Activated T-cell treated with anti-CD3 and anti-CD28 coated beads, Interleukin-2, amount 50 U/mL, for 4 hours (primary cell): ENCODE data around the gene ATP8A2. TPM values are rescaled to one million over a fixed set of nuclear protein-coding genes. Genes with fewer than 3 reads are reported as not detected.
A peak's percentile ranks its signal among the peaks of the same experiment; 100 is the strongest.

Experiments
- ATAC-seq, 2 donors: fragments of 200-7000 bp; cut with Tn5 transposase; one replicate each; pipeline ENCODE4 v1.10.0; 2021
- DNase-seq: peaks from one replicate; pipeline ENCODE4 v3.0.0-alpha.2; 2020
- H3K27me3 Mint-ChIP-seq: one replicate; pipeline ENCODE4 v1.8.0; 2021; ENCODE audit warnings: low read depth, mixed read lengths
- H3K36me3 Mint-ChIP-seq: one replicate; pipeline ENCODE4 v1.8.0; 2022; ENCODE audit warnings: mixed read lengths; ENCODE audit not compliant: insufficient read depth
- H3K4me1 Mint-ChIP-seq: one replicate; pipeline ENCODE4 v1.8.0; 2021; ENCODE audit warnings: low read depth, mixed read lengths
- H3K4me3 Mint-ChIP-seq: one replicate; pipeline ENCODE4 v1.8.0; 2021; ENCODE audit warnings: mild to moderate bottlenecking, moderate library complexity, mixed read lengths
- H3K9me3 Mint-ChIP-seq: one replicate; pipeline ENCODE4 v1.8.0; 2021; ENCODE audit warnings: mixed read lengths
- total RNA-seq, 3 donors: library from RNA; stranded (reverse); gene quantifications; one replicate each; pipeline ENCODE4 v1.2.1, GENCODE V29; 2021

ATP8A2 gene
- total RNA-seq, 3 donors from 2014 or later = 0.22 to 0.56 (median 0.50) TPM

DNA sequence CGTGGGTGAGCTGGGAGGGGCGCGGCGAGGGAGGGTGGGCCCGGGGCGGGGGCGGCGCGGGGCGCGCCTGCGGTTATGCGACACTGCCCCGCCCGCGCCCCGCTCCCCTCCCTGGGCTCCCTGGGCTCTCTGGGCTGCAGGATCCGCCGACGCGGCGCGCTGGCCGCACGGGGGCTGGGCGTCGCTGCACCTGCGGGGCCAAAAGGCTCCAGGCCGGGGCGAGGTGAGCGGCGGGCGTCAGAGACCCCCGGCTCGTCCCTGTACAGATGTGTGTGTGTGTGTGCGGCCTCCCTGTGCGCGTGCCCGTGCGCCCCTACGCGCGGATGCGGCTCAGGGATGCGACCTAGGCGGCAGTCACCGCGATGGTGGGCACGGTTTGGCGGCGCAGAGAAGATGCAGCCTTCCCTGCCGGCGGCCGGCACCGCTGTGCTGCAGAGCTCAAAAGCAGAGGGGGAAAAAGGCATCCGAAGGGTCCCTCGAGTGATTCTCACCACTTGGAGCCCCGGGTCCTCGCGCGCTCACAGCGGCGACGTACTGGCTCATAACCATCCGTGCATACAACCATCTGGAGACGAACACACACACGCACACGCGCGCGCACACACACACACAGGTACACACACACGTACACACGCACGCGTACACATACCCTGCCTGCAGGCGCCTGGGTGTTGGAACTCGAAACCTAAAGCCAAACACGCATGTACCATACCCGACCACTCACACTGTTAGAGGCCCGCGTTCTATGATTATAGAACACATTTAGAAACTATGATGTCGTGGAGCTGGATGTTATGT lies 709 bp downstream of the ATP8A2 start:
- Mint-ChIP-seq H3K27me3 (peaks cover 60% of the 10 kb centered on the region), H3K4me1 (peaks cover 6% of the 10 kb centered on the region), H3K4me3 (peak overlapping the region; percentile 26), H3K9me3 (no peaks in the 10 kb centered on the region), H3K36me3 (no peaks in the 10 kb centered on the region)
- DNase-seq (no peak), ATAC-seq (peak; percentile 24 to 28)

DNA sequence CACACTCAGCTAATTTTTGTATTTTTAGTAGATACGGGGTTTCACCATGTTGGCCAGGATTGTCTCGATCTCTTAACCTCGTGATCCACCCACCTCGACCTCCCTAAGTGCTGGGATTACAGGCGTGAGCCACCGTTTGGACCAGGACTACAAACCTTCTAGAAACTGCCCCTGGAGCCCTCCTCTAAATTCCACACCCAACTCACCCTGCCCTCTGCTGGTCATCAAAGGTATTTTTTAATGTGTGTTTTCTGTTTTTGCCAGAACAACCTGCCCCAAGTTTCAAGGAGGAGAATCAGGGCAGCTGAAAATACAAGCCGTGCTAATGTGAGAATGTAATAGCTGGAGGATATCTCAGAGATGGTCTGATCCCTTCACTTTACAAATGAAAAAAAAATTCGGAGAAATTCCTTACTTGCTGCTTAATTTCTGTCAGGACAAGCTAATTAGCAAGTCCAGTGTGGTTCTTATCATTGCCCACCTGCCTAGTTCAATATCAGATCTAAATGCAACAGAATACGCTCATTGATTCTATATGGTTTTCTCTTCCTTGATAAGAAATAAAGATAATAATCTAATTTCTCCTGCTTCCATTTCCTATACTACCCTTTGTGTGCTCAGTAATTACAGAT lies 4.1 kb downstream of the ATP8A2 start:
- Mint-ChIP-seq H3K36me3 (no peaks in the 10 kb centered on the region), H3K4me1 (peaks cover 6% of the 10 kb centered on the region), H3K27me3 (peaks cover 47% of the 10 kb centered on the region), H3K4me3 (no peak overlapping the region), H3K9me3 (no peaks in the 10 kb centered on the region)
- DNase-seq (peak; percentile 10), ATAC-seq (no peak)

DNA sequence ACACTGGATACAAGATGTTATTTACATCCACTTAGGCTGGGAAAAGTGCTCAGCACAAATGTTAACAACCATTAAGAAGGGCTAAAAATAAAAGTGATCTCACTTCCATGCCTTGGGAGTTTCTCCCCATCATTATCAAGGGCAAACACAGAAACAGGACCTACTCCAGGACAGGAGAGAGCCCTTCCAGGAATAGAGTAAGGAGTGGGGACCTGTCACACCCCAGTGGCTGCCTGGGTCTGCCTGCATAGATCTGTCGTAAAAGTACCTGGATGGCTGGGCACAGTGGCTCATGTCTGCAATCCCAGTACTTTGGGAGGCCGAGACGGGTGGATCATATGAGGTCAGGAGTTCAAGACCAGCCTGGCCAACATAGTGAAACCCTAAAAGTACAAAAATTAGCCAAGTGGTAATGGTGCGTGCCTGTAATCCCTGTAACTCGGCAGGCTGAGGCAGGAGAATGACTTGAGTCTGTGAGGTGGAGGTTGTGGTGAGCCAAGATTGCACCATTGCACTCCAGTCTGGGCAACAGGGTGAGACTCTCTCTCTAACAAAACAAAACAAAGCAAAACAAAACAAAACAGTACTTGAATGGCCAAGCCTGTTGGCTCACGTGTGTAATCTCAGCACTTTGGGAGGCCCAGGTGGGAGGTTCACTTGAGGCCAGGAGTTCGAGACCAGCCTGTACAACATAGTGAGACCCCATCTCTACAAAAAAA lies 5.6 kb downstream of the ATP8A2 start:
- DNase-seq = no peak
- no peaks in the 10 kb centered on the region for H3K36me3 Mint-ChIP-seq
- H3K4me3 Mint-ChIP-seq = no peak overlapping the region
- H3K9me3 Mint-ChIP-seq = no peaks in the 10 kb centered on the region
- peaks cover 43% of the 10 kb centered on the region for H3K27me3 Mint-ChIP-seq
- H3K4me1 Mint-ChIP-seq = peaks cover 1% of the 10 kb centered on the region
- no peak for ATAC-seq

DNA sequence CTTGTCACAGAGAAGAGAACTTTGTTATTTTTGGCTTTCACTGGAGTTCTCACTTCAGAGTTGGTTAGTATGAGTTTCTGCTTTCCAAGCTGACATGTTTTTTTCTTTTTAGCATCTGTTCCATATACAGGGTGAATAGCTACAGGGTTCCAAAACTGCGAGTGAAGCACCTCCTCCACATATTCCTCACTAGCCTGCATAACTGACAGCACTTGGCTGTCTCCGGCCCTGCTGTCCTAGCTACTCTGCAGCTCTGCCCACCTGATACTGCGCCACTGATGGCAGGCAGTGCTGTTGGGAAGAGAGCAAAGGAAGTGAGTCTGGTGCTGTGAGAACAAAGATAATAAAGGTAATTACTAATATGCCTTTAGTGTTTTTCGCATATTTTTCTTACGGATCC lies 6.8 kb downstream of the ATP8A2 start:
- Mint-ChIP-seq H3K27me3 (peaks cover 35% of the 10 kb centered on the region), H3K36me3 (no peaks in the 10 kb centered on the region), H3K4me3 (no peak overlapping the region), H3K9me3 (no peaks in the 10 kb centered on the region), H3K4me1 (no peaks in the 10 kb centered on the region)
- DNase-seq = no peak
- ATAC-seq = no peak

DNA sequence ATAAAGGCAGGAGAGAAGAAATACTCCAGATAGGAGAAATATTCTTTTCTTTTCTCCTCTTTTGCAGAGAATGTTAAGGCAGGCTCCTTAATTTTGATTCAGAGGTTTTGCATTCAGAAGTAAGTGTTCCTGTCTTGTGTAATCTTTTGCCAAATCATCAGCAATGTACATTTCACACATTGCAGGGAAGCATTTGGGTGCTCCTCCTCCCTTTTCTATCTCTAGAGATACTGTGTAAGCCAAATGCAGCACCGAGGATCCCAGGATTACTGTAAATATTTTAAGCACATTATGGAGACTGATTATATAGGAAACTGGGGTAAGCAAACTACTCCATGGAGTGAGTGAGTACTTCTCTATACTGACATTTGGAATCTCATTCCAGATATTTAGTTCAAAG lies 7.2 kb downstream of the ATP8A2 start:
- Mint-ChIP-seq H3K27me3 (peaks cover 30% of the 10 kb centered on the region), H3K36me3 (no peaks in the 10 kb centered on the region), H3K4me3 (no peak overlapping the region), H3K4me1 (no peaks in the 10 kb centered on the region), H3K9me3 (no peaks in the 10 kb centered on the region)
- no peak for ATAC-seq
- no peak for DNase-seq

DNA sequence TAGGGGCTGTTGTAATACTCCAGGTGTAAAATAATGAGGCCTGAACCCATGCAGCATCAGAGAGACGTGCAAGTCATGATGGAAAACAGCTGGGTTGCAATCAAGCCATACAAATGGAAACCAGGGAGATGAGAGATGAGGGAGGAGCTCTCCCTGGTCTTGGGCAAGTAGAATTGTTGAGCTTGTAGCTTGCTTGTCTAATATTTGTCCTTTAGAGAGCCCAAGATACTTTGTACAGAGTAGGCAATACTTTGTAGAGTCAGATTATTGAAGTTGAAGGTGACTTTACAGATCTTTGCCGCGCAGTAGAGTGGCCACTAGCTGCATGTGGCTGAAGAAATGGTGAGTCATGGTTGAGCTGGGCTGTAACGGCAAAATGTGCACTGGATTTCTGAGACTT lies 8.3 kb downstream of the ATP8A2 start:
- H3K27me3 Mint-ChIP-seq = peaks cover 29% of the 10 kb centered on the region
- ATAC-seq (no peak), DNase-seq (no peak)
- H3K9me3 Mint-ChIP-seq = no peaks in the 10 kb centered on the region
- no peak overlapping the region for H3K4me3 Mint-ChIP-seq
- no peaks in the 10 kb centered on the region for H3K4me1 Mint-ChIP-seq
- no peaks in the 10 kb centered on the region for H3K36me3 Mint-ChIP-seq

DNA sequence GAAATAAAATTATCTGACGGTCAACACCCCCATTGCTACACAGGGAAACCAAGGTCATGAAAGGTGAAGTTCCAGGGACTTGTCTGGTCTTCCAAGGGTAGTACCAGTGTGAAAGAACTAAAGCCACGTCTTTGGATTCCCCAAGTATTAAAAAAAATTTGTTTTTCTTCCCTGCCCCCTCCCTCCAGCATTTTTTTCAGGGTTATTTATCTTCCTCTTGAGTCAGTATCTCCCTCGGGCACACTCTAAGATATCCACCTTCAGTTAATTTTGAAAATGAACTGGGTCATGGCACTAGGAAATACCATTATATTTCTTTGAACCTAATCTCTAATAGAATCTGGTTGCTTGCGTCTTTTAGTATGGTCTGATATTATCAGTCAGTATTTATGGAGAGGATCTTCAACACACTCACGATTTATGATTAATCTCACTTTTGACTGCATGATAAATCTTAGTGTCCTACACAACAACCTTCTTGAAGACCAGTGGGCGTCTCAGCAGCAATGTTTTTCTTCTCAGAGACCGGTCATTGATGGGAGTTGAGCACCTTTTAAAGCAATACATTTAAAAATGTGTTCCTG lies 9.1 kb downstream of the ATP8A2 start:
- no peaks in the 10 kb centered on the region for H3K9me3 Mint-ChIP-seq
- H3K4me1 Mint-ChIP-seq = no peaks in the 10 kb centered on the region
- no peak for DNase-seq

DNA sequence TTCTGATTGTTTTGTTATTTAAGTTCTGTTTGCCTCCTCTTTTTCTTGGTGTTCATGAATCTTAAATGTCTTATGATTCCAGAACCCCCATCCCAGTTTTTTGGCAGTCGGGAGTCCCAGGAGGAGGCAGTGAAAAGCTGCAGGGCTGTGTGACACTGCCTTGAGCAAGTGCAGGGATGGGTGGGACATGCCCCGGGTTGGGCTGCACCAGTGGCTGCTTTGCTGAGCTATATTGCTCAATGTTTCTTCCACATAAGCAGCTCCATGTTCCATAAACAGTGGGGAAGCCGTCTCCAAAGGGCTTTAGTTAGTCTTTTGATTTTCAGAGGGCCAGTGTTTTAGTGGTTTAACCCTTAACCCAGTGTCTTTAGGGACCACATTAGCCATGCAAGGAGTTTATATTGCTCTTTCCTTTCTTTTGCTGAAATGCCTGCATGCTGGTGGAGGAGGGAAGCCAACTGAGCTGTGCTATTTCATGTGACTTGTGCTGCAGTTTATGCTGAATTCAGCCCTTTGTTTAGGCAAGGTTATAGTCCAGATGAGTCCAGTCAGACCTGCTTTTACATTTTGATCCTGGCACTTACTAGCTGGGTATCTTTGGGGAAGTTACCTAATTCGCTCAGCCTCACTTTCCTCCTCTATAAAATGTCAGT lies 13.1 kb downstream of the ATP8A2 start:
- no peaks in the 10 kb centered on the region for H3K9me3 Mint-ChIP-seq

More for the DNA sequence above, 9.1 kb downstream of the ATP8A2 start:
- H3K4me3 Mint-ChIP-seq = no peak overlapping the region
- no peaks in the 10 kb centered on the region for H3K36me3 Mint-ChIP-seq
- peaks cover 24% of the 10 kb centered on the region for H3K27me3 Mint-ChIP-seq
- ATAC-seq = no peak

DNA sequence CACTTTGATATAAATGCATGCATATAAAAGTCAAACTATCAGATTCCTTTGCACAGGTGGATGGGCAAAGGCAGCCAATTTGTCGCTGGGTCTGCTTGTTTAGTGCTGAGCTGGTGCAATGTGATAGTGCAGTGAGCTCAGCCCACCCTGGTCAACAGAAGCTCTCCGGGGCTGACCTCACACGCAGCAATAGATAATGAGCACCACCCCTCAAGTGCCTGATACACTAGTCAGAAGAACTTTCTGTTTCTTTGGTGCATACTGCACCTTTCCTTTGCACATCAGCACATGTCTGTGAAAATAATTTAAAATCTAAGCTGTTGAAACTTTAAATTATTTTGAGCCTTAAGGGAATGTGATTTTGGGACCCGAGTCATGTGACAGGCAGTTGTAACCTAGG lies 20.2 kb downstream of the ATP8A2 start:
- Mint-ChIP-seq H3K9me3 (no peaks in the 10 kb centered on the region), H3K4me3 (no peak overlapping the region), H3K36me3 (no peaks in the 10 kb centered on the region), H3K4me1 (no peaks in the 10 kb centered on the region), H3K27me3 (peaks cover 15% of the 10 kb centered on the region)
- ATAC-seq = no peak
- no peak for DNase-seq

More for the DNA sequence above, 13.1 kb downstream of the ATP8A2 start:
- ATAC-seq (no peak), DNase-seq (no peak)
- peaks cover 38% of the 10 kb centered on the region for H3K27me3 Mint-ChIP-seq
- H3K36me3 Mint-ChIP-seq = no peaks in the 10 kb centered on the region
- H3K4me1 Mint-ChIP-seq = no peaks in the 10 kb centered on the region
- H3K4me3 Mint-ChIP-seq = no peak overlapping the region

DNA sequence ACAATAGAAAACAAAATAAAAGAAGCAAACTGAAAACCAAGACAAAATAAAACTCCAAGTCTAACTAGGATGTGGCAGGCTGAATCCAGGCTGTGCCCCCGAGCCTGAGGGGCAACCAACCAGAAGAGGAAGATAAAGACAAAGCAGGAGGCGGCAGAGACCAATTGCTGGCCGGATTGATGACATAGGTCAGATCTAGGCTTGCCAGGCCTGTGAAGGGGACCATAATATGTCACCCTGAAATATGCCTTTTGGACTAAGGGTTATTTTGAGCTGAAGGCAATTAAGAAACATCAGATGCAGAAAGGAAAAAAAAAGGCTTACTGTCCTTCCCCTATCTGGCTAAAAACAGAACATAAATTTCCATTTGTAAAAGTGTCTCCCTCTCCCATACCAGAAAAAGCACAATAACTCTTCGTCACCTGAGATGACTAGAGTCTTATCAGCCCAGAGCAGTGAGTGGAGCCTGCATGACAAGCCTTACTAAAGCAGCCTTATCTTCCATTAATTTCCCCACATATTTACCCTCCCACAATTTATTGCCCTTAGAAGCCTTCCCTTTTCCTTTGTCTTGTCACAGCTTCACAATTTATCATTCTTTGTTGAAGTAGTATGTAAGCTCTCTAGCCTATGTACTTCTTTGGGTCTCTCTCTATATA lies 22.8 kb downstream of the ATP8A2 start:
- Mint-ChIP-seq H3K4me1 (no peaks in the 10 kb centered on the region), H3K27me3 (peaks cover 4% of the 10 kb centered on the region), H3K9me3 (no peaks in the 10 kb centered on the region), H3K4me3 (no peak overlapping the region), H3K36me3 (no peaks in the 10 kb centered on the region)
- DNase-seq = no peak
- ATAC-seq = no peak

DNA sequence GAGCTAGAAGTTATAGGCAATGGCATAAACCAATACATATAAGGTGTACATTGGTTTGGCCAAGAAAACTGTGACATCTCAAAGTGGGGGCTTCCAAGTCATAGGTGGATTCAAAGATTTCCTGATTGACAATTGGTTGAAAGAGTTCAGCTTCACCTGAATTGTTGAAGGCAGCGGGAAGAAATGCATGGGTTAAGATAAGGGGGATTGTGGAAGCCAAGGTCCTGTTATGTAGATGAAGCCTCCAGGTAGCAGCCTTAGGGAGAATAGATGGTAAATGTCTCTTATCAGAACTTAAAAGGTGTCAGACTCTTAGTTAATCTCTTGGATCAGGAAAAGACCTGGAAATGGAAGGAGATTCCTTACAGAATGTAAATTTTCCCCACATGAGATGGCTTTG lies 26.0 kb downstream of the ATP8A2 start:
- H3K4me3 Mint-ChIP-seq = no peak overlapping the region
- H3K9me3 Mint-ChIP-seq = no peaks in the 10 kb centered on the region
- no peak for ATAC-seq
- H3K4me1 Mint-ChIP-seq = no peaks in the 10 kb centered on the region
- peaks cover 8% of the 10 kb centered on the region for H3K27me3 Mint-ChIP-seq
- DNase-seq = no peak
- H3K36me3 Mint-ChIP-seq = no peaks in the 10 kb centered on the region

DNA sequence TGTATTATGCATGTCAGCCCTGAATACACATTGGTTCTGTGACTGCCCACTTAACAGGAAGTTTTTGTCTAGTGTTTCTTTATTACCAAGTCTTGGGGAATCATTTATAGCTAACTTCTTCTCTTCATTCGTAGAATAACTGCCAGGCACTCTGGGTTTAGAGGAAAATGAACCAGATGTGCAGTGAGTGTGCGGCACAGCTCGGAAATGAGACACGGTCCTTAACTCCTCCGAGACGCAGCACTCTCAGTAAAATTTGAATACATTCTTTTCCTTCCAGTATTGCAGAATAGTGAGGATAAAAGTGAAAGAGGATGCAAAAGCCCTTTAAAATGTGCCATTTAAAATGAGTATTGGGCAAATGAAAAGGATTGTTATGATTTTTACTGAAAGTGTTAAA lies 29.2 kb downstream of the ATP8A2 start:
- Mint-ChIP-seq H3K9me3 (no peaks in the 10 kb centered on the region), H3K4me1 (no peaks in the 10 kb centered on the region), H3K4me3 (no peak overlapping the region), H3K27me3 (peaks cover 20% of the 10 kb centered on the region), H3K36me3 (no peaks in the 10 kb centered on the region)
- ATAC-seq (no peak), DNase-seq (no peak)

DNA sequence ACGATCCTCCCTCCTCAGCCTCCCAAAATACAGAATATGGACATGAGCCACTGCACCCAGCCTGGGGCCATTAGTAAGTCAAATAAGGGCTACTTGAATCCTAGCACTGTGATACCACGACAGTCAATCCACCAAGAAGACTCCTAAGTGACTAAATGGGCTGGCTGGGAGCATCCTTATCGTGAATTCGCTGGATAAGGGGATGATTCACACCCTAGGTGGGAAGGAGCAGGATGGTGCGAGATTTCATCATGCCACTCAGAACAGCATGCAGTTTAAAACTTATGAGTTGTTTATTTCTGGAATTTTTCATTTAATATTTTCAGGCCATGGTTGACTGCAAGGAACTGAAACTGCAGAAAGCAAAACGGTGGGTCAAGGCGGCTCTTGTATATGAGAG lies 30.2 kb downstream of the ATP8A2 start:
- ATAC-seq = no peak
- Mint-ChIP-seq H3K4me3 (no peak overlapping the region), H3K36me3 (no peaks in the 10 kb centered on the region), H3K9me3 (no peaks in the 10 kb centered on the region), H3K4me1 (no peaks in the 10 kb centered on the region), H3K27me3 (peaks cover 23% of the 10 kb centered on the region)
- DNase-seq = no peak

DNA sequence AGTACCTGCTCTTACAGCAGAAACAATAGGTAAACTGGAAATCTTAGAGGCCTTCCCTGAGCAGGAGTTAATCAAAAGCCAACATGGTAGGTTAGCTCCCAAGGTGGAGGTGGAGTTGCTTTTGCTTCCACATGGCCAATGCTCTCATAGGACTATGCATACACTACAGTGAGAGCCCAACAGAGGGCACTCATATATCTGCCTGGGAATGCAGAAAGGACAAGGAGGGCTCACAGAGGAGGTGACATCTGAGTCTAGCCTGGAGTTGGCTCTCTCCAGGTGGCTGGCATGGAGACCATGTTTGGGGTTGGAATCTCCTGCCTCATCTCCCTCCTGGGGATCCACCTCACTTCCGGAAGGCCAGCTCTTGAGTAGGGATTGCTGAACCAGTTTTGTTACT lies 34.6 kb downstream of the ATP8A2 start:
- H3K9me3 Mint-ChIP-seq = no peaks in the 10 kb centered on the region
- no peaks in the 10 kb centered on the region for H3K36me3 Mint-ChIP-seq

More for the DNA sequence above, 34.6 kb downstream of the ATP8A2 start:
- H3K4me3 Mint-ChIP-seq = no peak overlapping the region
- DNase-seq (no peak), ATAC-seq (no peak)
- peaks cover 23% of the 10 kb centered on the region for H3K27me3 Mint-ChIP-seq
- no peaks in the 10 kb centered on the region for H3K4me1 Mint-ChIP-seq
